Myocyte (in vitro differentiated cells): ENCODE results near the gene NTN5. TPM values are rescaled to one million over a fixed set of nuclear protein-coding genes. Genes with fewer than 3 reads are reported as not detected.
"Not testable (repeated sequence)": the region's sequence is repeated elsewhere in the genome, so short reads cannot be mapped to it uniquely, and the experiment has no call there.

Experiments
- DNase-seq: peaks from one replicate; pipeline ENCODE4 v3.0.0-alpha.2; 2012; ENCODE audit warnings: low read depth
- polyA plus RNA-seq: library from polyadenylated mRNA; unstranded; fragments of >200 nt; gene quantifications from one replicate; pipeline ENCODE4 v1.2.1, GENCODE V29; 2012; ENCODE audit warnings: missing spikeins
- total RNA-seq: library from RNA; depleted of rRNA; stranded (reverse); fragments of >200 nt; gene quantifications from 2 replicates; pipeline ENCODE4 v1.2.3, GENCODE V29; 2014

Gene NTN5, protein sequence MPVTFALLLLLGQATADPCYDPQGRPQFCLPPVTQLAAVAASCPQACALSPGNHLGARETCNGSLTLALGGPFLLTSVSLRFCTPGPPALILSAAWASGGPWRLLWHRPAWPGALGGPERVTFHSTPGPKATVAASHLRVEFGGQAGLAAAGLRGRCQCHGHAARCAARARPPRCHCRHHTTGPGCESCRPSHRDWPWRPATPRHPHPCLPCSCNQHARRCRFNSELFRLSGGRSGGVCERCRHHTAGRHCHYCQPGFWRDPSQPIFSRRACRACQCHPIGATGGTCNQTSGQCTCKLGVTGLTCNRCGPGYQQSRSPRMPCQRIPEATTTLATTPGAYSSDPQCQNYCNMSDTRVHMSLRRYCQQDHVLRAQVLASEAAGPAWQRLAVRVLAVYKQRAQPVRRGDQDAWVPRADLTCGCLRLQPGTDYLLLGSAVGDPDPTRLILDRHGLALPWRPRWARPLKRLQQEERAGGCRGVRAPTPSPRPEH
- total RNA-seq, result 0.08 and 0.42 TPM in 2 replicates
- polyA plus RNA-seq, result 0.26 TPM

- no peak for DNase-seq
These were observed at the start of gene NTN5 for GRCh38 chr19:48672994-48673393. NTN5 (minus strand) TSS chr19:48673017; CDS start chr19:48670986, 2,031 bp downstream.

DNA sequence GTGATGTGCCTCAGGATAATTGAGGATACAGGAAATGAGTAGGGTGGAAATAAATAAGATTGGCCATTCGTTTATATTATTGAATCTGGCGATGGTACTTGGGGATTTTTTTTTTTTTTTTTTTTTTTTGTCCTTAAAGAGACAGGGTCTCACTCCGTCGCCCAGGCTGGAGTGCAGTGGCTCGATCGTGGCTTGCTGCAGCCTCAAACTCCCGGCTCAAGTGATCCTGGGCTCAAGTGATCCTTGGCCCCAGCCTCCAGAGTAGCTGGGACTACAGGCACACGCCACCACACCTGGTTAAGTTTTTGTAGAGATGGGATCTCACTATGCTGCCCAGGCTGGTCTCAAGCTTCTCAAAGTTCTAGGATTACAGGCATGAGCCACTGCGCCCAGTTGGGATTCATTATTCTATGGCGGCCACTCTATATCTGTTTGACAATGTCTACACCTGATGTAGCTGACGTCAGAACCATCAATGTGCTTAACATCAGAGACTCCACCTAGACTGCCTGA is 49.4 kb upstream of the NTN5 start:
- DNase-seq, result no peak

DNA sequence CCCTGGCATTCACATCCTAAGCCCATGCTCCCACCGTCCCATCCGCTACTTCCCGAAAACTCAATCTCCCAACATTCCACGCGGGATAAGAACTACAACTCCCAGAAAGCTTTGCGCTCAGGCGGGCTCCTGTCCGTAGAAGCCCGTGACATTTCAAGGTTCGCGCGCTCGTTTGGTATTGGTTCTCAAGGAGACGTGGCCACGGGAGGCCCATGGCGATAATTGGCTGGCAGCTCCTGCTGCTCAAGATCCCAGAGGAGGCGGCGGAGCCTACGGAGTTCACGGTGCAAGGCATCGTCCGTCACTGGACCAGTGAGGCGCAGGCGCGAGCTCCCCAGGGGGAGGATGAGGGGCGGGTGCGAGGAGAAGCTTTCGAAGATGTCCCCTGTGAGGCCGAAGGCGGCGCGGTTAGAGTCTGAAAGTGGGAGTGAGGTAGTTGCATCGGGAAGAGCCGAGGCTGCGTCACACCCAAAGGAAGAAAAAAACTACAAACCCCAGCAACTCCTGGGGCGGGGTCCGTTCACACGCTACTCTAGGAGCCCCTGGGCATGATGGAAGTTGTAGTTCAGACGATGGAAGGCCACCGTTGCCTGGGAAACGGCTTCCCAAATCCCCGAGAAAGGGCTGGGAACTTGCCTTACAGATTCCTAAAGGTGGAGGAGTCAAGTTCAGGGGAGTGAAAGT is 47.9 kb upstream of the NTN5 start:
- DNase-seq, result peak; percentile 100

GRCh38 chr19:48720251-48720612 is 47.4 kb upstream of the NTN5 start:
- no peak for DNase-seq

DNA sequence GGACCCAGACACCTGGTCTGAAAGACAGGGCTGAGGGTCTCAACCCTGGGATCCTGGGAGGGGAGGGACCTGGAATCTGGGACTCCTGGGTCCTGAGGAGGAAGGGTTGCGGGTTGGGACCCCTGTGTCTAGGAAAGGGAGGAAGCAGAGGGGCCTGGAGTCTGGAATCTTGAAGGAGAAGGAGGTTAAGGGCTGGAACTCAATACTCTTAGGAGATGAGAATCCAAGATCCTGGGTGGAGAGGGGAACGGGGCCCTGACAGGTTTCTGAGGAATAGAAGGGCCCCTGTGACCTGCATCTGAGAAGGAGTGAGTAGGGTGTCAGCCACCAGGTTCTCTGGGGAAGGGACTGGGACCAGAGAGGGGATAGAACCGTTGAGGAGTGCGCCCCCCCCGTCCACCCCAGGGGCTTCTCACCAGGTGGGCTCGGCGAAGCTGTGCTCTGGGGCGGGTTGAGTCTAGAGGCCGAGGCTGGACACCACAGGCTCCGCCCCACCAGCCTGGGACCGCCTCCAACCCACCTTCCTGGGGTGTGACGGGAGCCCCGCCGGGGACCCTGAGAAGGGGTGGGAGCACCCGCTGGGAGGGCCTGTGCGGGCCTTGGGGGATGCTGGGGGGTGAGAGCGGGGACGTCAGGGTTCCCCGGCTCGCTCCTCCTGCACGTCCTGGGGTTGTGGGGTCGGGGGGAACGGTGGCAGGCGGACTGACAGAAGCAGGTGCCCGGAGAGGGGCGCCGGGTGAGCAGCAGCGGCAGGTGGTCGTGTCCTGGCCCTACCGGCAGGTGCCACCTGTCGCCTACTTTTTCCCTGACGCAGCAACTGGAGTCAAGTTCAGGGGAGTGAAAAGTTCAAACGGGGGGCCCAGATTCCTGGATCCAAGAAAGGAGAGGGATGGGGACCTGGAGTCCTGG is 46.7 kb upstream of the NTN5 start, which contains the start of gene MAMSTR:
Gene MAMSTR, minus strand, starts transcription at position 463 of the 909 bp plus-strand sequence. CDS start 694 bp downstream, outside the sequence.
- peak; percentile 78 for DNase-seq

- DNase-seq, result no peak
These were observed 46.0 kb upstream of the NTN5 start for GRCh38 chr19:48718711-48719231.

DNA sequence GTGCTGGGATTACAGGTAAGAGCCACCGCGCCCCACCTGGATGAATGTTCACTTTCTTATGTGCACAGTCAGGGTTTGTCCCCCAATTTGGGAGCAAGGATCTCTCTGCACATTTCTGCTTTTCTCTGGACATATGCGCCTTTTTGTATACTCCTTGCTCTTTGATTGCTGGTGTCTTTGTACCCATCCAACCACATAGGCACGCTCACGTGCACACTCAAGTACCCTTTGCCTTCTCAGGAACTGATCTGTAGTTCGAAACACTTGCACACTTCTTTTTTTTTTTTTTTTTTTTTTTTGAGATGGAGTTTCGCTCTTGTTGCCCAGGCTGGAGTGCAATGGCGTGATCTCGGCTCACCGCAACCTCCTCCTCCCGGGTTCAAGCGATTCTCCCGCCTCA is 45.3 kb upstream of the NTN5 start:
- DNase-seq, result not testable (repeated sequence)

GRCh38 chr19:48716562-48717291 is 43.9 kb upstream of the NTN5 start:
- DNase-seq, result peak; percentile 75

DNA sequence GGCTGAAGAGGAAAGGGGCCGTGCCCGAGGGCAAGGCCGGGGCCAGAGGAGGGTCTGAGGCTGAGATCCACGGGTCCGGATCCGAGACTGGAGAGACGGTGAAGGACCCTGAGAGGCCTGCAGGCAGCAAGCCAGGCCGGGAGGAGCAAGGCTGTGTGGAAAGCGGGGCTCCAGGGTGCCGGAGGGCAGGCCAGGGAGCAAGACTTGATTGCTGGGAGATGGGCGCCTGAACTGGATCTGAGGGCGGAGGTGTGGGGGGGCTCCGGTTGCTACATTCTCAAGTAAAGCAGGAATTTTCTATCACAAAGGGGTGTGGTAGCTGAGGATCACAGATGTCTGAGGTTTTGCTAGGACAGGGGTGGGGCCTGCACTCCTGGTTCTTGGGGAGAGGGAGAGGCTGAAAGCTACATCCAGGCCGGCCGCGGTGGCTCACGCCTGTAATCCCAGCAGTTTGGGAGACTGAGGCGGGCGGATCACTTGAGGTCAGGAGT is 42.9 kb upstream of the NTN5 start:
- DNase-seq, result peak; percentile 71

DNA sequence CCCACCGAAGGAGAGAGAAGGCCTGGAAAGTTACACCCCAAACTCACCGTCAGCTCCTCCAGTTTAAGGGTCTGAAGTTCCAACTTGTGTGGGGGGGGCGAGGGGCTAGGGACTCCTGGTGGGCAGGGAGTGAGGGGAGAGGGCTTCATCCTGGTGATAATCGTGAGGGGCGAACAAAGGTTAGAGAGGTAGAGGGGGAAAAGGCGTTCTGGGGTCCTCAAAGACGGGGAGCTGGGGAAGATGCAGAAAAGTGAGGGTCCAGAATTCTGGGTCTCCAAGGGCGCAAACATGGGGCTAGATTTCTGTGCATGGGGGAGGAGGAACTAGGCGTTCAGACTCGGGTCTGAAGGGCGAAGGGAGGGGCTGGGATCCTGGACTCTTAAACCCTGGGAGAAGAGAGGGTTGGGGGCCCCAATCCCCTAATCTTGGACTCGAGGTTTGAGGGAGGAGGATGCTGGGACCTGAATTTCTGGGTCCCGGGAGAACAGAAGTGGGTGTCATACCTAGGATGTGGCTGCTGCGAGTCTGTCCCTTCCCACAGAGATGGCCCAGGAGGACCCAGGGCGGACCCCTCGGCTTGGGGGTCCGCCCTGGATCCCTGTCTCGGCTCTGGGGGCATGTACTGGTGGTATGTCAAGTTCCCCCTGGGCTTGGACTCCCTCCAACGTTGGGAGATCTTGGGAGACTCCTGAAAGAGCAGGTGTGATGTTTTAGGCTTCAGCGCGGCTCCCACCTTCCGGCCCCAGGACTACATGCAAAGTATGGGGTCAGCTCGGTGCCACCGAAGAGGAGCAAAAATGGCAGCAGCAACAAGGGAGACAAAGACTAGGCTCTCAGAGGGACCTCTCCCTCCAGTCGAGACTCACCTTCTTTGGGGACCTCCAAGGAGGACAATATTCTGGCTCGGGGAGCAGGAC is 42.2 kb upstream of the NTN5 start:
- peak; percentile 22 for DNase-seq

DNA sequence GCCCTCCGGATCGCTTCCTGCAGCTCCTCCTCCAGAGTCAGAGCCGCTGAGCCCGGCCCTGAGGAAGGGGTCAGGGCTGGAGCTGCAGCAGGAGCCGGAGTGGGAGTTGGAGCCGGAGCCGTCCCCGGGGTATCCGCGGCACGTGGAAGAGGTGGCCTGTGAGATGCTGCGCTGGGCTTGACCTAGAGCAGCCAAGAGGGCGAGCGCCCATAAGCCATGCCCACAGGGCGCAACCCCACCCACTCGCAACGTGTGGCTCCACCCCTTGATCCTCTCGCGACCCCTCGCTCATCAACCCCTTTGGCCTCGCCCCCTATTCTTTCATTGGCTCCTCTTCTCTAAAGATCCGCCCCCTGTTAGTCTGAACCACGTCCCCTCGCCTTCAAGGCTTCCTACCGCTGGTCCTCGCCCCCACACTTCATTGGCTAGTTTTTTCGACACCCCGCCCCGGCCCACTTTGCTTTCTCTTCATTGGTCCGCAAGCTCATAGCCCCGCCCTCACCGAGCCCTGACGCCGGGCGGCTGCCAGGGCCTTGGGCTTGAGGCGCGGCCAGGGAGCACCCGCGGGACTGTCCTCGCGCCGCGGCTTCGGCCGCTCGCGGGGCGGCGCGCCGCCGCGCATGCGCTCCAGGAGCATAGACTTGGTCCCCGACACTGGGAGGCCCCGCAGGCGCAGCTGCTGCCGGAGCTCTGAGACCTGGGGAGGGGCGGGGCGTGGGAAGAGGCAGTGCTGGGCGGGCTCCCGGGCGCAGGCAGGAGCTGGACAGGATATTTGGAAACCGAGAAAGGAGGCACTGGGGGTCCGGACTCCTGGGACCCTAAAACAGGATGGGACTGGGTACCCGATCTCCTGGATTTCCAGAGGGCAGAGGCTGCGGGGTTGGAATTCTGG is 41.3 kb upstream of the NTN5 start:
- DNase-seq, result peak; percentile 100

DNA sequence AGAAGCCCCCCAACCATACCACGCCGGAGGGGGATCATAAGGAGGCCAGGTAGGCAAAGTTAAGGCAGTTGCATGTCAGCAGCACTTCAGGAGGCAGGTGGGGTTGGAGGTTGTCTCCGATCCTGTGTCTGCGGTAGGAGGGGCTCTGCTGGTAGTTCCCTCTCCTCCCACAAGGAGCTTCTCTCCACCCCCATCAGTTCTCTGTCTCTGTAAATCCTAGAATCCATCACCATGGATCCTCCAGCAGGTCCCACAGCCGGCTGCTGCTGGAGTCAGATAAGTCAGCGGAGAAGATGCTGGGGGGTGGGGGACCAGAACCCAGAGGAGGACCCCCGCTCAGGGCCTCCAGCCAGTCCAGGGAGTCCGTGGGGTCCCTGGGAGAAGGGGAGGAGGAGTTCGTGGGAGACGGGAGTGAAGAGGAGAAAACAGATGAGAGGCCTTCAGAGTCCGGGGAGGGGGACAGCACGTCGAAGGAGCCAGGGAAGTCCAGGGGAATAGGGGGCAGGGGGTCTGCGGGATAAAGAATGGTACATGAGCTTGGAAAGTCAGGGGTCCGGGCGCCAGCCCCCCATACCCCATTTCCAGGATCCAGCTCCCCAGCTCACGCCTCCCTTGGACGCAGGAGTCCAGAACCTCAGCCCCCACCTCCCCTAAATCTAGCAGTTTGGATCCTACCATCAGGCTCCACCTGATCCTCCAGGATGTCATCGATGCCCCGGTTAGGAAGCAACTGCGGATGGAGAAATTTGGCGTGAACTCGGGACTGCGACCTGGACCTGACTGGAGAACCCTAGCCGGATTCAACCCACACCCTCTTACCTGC is 40.4 kb upstream of the NTN5 start:
- DNase-seq, result no peak

GRCh38 chr19:48711106-48711662 is 38.4 kb upstream of the NTN5 start:
- no peak for DNase-seq

DNA sequence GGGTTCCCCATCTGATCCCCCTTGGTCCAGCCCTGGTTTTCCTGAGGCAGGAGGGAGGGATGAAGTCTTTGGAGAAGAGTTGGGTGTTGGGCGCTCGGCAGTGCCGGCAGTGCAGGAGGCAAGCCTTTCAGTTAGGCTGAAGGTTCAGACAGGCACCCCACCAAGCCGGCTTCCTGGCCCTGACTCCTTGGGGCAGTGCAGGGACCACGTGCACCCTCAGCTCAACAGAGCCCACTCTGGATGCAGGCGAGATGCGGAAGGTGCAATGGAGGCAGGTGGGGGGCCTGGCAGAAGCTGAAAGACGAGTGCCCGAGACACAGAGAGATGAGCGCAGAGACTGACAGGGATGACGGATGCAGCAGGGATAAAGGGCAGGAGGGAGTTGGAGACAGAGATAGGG is 35.7 kb upstream of the NTN5 start:
- no peak for DNase-seq

GRCh38 chr19:48705431-48705830 is 32.6 kb upstream of the NTN5 start:
- no peak for DNase-seq

DNA sequence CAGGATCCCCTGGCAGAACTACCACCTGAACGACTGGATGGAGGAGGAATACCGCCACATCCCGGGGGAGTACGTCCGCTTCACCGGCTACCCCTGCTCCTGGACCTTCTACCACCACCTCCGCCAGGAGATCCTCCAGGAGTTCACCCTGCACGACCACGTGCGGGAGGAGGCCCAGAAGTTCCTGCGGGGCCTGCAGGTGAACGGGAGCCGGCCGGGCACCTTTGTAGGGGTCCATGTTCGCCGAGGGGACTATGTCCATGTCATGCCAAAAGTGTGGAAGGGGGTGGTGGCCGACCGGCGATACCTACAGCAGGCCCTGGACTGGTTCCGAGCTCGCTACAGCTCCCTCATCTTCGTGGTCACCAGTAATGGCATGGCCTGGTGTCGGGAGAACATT is 30.5 kb upstream of the NTN5 start:
- no peak for DNase-seq

DNA sequence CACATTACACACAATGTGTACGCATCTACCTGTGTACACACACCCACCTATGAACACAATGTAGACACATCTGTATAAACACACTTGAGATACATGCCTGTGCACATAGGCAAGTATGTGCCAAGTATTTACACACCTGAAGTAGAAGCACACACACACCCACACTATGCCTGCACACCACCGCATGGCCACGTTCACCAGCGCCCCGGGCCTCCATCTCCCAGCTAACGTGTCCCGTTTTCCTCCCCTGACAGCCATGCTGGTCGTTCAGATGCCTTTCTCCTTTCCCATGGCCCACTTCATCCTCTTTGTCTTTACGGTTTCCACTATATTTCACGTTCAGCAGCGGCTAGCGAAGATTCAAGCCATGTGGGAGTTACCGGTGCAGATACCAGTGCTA is 29.9 kb upstream of the NTN5 start:
- no peak for DNase-seq
